Measurements from ENCODE around the gene ANXA3.
"Not testable (repeated sequence)": the region's sequence is repeated elsewhere in the genome, so short reads cannot be mapped to it uniquely, and the experiment has no call there.

Gene ANXA3, protein sequence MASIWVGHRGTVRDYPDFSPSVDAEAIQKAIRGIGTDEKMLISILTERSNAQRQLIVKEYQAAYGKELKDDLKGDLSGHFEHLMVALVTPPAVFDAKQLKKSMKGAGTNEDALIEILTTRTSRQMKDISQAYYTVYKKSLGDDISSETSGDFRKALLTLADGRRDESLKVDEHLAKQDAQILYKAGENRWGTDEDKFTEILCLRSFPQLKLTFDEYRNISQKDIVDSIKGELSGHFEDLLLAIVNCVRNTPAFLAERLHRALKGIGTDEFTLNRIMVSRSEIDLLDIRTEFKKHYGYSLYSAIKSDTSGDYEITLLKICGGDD

DNA sequence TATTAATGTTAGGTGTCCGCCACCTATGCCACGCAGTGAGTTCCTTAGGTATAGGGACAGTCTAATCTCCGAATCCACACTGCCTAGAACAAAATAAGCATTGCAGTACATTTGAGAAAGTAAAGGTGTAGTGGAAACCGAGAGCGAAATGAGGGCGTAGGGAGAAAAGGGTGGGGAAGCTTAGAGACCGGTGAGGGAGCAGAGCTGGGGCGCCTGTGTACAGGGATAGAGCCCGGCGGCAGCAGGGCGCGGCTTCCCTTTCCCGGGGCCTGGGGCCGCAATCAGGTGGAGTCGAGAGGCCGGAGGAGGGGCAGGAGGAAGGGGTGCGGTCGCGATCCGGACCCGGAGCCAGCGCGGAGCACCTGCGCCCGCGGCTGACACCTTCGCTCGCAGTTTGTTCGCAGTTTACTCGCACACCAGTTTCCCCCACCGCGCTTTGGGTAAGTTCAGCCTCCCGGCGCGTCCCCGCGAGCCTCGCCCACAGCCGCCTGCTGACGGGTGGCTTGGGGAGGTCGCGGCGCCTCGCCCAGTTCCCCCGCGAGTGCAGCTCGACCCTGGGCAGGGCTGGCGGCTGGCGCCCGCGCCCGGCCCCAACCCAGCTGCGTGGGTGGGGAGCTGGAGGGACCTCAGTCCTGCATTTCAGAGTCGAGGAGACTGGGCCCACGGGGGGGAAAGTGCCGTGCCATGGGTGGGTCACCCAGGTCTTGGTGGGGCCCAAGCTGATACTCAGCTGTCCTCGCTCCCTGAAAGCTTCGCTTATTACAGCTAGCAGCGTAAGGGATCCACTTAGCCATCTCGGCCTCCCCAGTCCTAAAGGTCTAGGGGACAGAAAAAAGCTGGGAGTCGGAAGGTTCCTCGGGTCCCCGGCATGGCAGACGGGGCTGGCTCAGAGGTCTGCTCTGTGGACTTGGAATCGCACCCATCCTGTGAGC lies at the start of gene ANXA3:
TSS of gene ANXA3 (plus strand) at position 351 of the 932 bp plus-strand sequence. CDS start 2,704 bp downstream, outside the sequence.
- DNase-seq = no peak

DNA sequence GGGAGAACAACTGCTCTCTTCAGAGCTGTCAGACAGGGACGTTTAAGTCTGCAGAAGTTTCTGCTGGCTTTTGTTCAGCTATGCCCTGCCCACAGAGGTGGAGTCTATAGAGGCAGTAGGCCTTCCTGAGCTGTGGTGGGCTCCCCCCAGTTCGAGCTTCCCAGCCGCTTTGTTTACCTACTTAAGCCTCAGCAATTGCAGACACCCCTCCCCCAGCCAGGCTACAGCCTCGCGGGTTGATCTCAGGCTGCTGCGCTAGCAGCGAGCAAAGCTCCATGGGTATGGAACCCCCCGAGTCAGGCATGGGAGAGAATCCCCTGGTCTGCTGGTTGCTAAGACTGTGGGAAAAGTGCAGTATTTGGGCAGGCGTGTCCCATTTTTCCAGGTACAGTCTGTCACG lies 45.3 kb upstream of the ANXA3 start:
- DNase-seq = not testable (repeated sequence)

DNA sequence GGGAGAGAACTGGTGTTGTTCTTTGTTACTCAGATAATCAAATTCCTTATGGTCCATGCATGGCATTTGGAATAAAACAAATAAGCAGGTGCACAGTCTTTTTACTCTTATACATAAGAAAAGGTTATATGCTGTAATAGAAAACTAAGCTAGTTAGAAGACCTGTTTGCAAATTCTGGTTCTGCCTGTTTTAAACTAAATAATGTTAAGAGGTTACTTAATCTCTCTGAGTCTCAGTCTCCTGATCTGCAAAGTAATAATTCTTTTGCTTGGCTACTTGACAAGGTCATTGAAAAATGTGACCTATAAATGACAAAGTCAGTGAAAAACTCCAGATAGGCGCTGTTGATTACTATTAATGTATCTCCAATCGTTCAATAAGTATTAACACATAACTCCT lies 42.5 kb upstream of the ANXA3 start:
- DNase-seq = no peak

DNA sequence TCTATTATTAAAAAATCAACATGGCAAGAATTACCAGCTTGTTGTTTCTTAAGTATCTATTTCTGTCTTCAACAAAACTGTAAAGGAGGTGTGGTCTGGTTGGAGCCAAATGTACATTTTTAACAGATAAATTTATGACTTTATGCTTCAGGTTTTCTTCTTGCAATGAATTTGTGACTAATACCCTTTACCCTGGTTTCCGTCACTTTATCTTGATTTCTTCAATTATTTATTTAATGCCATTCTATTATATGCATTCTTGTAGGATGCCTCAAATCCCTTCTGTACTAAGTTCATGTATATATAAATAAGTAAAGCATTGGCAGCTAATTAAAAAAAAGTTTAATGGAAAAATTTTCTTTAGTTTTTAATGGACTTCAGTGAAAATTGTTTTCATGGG lies 41.5 kb upstream of the ANXA3 start:
- DNase-seq = no peak

DNA sequence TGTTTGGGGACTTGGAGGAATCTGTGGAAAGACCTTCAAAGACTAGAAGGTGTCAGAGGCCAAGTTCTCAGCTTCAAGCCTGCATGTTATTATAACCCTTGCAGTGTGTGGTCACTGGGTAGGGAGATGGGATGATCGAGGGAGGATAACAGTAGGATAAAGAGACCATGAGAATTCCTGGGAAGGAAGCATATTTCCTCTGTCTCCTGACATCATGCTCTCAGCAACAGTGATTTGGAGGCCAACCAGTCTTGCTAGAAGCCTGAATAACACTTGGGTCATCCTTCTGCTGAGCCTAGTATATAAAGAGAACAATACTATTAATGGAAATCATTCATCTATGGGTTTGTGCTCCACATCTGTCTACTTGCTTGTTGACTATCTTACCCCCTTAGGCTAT lies 40.9 kb upstream of the ANXA3 start:
- no peak for DNase-seq

DNA sequence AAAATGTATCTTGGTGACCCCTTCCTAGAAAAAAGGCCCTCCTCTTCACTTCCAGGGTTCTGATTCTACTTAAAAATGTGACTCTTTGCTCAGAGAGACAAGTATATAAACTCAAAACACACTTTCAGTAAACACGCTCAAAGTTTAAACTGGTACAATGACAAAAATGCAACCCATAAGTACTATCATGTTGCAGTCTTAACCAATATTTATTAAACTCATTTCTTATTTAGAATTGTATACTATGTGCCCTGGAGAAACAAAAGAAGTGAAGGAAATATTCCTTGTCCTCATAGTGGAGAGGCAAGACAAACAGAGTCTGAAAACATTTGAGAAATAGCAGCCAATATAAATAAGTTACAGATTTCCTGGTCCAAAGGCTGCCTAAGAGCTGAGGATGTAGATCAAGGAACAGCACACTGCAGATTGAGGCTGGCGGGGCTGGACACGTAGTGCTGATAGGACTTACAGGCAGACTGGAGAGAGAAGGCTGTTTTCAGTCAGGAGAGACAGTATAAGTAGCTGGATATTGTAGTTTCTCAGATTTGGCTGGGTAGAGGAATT lies 39.1 kb upstream of the ANXA3 start:
- DNase-seq = no peak

DNA sequence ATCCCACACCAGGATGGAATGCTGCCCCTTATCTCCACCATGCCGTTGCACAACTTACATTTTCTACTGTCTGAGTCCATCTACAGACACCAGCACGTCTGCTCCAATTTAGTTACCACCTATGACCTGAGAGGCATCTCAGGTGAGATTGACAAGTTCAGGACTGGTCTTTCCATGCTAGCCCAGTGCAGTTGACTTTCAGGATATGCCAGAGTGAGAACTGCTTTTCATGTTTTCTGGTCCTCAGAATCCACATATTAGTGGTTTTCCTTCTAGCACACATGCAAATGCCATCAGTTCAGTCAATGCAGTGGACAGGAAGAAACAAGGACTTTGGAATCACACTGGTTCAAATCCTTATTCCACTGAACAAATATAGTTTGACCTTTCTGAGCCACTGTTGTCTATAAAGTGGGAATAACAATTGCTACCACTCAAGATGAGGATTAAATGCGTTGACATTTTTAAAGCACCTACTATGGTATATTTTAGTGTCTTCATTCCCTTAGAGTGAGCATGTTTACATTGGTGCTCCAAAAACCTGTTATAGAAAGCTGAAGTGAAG lies 38.1 kb upstream of the ANXA3 start:
- no peak for DNase-seq

DNA sequence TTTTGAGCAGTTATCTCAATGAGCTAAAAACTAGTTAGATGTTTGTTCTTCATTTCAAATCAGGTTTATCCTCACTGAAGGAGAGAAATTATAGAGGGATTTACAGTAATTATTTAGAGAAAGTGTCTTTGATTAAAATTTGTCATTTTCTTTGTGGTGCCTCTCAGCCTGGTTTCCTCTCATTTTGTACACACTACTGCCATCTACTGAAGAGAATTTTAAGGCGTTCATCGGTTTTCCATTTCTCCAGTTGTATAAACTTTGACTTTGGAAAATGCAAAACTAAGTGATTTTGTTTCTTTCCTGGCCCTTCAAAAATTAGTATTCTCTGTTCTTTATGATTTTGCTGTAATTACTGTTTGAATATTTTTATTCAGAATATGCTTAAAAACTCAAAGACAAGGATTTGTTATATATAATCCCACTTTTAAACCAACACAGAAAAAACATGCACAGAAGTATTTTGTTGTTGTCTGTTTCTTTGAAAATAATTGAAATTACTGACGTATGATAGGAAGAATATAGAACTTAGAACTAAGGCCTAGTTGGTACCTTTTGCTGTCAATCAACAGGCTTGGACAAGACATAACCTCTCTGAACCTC lies 34.4 kb upstream of the ANXA3 start:
- no peak for DNase-seq

DNA sequence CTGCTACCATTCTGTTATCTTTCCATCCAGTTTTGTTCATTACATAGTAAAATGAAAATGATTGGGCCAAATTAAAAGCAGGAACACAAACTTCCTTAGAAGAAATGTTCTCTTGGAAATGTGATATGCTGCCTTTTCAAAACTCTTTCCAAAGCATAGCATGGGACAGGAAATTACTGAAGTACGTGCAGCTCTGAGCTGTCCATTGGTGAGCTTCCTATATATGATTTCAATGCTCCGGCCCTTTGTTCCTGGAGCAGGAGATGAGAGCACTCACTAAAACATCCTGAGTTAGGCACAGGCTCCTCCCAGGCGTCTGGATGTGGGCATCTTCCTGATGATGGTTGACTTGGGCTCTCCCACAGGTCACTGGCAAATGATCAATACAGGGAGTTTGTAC lies 33.0 kb upstream of the ANXA3 start:
- DNase-seq = no peak

DNA sequence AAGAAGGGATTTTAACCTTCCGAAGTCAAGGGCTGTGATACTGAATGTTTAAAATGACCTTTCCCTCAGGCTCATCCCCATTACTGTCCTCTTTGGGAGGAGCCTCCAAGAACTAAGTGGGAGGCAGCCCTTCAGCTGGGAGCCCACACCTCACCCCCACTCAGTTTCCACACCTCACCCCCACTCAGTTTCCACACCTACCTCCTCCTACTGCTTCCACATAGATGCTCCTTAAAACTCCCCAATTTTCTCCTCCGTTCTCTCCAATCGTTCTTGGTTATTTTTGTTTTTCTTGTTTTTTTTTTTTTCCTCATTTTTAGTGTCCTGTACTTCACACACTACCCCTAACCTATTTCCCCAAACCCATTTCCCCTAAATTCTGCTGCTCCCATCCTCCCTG lies 31.6 kb upstream of the ANXA3 start:
- no peak for DNase-seq

DNA sequence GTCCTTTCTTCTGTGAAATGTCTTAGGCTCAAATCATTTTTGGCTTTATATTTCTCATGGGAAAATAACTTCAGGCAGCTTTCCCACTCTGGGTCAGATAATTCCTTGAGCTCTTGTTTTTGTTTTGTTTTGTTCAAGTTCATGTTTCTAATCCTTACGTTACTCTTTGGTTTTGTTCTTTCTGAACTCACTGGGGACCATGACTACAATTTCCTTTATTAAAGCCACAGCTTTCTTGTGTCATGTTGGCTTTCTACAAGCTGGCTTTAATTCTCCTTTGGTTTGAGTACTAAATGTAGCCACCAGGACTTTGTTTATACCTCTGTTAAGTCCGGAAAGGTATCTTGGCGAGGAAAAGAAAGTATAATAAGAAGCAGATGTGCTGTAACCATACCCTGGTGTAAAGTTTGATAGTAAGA lies 30.8 kb upstream of the ANXA3 start:
- DNase-seq = no peak

DNA sequence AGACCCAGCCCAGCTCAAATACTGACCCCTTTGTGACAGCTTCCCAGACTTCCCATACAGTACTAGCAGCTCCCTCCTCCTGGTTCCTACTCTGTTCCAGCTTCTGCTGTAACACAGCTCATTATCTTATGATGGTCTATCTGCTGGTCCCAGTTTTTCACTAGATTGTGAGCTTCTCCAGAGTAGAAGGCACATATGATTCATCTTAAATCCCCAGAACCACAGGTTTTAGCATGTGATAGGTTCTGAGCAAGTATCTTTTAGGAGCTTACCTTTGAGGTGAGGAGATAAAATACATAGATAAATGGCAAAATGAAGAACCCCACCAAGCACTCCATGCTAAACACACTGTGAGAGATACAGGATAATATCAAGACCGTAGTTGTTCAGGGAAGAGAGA lies 27.6 kb upstream of the ANXA3 start:
- no peak for DNase-seq

DNA sequence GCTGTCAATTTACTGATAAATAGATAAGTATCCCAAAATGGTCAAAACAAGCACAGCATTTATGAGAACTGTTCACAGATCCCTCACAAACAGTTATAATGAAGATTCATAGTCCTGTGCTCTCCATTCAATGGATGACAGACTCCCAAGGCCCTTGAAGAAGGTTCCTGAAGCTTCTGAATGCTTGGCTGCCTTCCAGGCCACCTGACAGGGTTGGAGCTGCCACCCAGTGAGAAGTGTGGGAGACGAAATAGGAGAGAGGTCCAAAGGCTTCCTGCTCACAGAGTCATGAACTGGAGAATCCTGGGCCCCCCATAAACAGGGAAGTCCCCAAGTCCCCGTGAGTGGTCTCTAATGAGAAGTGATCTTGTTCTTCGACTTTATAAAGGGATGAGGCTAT lies 26.0 kb upstream of the ANXA3 start:
- no peak for DNase-seq

DNA sequence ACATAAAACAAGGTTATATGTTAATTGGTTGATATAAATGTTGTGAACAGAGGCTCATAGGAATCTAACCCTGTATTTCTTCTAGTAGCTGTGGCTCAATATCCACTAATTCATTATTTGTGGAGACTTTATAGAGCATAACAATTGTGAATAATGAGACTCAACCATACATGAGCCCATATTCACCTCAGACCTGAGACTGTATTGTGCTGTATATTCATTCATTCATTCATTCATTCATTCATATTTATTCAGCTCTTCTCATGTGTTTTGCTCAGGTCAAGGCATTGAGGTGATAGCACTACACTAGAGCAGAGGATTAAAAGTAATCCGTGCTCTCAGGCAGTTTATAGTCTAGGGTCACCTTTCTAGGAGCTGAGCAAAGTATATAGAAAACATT lies 24.5 kb upstream of the ANXA3 start:
- DNase-seq = no peak

DNA sequence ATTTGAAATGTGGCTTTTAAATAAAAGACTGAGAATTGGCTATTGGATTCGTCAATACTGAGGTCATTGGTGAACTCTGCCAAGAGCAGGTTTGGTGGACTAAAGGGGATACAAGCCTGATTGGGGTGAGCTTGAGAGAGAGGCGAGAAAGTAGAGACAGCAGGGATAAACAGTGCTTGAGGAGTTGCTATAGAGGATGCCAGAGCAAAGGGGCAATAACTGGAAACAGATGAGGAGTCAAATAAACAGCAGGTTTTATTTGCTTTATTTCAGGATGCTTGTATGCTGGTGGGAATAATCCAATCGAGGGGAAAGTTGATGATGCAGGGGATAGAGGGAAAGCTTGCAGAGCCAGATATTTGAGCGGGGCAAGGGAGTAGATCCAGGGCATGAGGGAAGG lies 24.0 kb upstream of the ANXA3 start:
- DNase-seq = no peak

DNA sequence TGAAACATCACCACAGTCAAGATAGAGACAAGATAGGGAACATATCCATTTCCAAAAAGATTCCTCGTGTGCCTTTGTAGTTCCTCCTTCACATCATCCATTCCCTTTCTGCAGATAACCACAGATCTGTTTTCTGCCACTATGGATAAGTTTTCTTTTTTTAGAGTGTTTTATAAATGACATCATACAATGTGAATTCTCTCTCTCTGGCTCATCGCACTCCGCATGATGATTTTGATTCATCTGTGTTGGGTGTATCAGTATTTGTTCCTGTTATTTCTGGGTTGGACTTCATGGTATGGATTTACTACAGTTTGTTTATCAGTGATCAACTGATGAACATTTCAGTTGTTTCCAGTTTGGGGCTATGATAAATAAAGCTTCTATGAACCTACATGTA lies 23.2 kb upstream of the ANXA3 start:
- no peak for DNase-seq

DNA sequence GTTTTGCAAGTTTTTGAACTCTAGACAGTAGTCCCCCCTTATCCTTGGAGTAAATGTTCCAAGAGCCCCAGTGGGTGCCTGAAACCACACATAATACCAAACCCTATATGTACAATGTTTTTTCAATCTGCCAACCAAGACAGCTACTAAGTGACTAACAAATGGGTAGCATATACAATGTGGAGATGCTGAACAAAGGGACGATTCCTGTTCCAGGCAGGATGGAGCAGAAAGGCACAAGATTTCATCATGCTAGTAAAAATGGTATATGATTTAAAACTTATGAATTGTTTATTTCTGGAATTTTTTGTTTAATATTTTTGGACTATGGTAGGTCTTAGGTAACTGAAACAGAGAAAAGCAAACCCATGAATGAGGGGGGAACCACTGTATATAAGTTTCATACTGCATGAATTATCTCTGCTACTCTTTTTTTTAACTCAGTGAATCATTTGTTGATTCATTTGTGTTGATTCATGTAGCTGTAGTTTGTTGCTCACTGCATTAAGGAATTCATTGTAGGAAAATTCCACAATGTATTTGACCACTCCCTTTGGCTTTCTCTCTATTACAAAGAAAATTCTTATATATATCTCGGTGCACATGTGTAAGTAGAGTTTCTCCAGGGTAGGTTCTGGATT lies 21.9 kb upstream of the ANXA3 start:
- no peak for DNase-seq

DNA sequence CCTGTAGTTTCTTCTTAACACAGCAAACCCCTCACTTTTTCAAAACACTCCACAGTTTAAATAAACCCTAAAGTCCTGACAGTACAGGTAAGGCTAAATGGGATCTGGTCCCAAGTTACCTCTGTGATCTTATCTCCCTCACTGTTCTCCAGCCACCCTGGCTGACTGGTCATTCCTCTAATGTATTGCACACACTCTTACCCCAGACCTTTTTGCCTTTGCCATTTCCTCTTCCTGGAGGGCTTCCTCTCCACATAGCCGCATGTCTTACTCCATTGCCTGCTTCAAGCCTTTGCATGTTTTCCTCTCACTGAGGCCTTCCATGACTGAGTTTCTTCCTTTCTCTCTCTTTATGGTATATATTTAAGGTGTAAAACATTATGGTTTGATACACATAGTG lies 19.5 kb upstream of the ANXA3 start:
- no peak for DNase-seq

DNA sequence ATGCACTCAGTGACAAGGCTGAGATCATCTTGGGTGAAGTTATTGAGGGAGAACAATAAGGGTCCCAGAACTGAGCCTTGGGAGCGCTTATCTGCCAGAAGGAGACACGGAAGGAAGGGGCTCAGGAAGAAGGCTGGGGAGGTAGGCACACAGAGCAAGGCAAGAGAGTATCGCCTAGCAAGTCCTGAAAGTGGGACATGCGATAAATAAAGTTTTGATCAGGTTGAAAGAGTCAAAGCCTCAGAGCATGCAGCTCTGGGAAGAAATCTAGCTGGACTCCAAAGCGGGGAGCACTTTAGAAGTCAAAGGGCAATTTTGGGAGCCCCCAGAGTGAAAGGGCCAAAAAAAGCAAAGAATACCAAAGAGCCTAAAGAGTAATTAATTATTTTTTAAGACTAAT lies 17.7 kb upstream of the ANXA3 start:
- DNase-seq = no peak

DNA sequence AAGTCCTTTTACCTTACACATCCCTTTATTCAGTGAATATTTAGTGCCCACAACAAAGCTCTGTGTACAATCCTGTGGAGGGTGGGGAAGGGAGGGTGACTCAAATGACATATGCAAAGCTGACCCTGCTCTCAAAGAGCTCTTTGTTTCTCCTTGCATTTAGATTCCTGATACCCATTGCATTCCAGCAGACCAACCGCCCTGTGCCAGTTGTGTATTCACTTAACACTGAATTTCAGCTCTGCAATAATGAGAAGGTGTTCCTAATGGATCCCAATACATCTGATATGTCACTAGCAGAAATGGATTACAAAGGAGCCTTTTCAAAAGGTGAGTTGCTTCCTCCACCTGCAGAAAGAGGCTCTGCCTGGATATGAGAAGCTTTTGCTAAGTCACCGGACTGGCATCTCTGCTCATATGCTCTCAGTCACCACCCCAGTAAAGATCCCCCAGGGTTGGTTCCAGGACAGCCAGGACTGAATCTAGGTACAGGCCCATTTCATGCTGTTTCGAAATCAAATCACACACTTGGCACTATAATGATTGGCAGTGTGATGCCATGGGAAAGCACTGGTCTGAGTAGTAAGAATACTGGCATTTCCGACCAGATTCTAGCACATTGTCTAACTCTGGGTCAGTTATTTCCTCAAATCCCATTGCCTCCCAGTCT lies 17.1 kb upstream of the ANXA3 start:
- no peak for DNase-seq

DNA sequence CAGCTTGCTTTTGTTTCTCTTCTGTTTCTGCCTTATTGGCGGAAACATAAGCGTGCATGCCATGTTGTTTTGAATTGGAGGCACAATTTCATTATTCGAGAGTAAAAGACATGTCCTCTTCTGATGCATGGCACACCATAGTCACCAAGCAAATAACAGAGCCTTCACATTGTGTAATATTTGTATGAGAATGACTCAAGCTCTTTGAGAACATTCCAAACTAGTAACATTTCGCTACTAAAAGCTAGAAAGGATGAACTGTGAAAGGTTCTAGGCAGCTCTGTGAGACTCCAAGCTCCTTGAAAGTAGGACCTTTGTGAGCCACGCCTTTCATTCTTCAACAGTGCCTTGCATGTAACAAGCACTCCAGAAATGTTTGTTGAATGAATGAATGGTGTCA lies 9.2 kb upstream of the ANXA3 start:
- no peak for DNase-seq

Data from activated CD4-positive, CD25-positive, alpha-beta regulatory T cell treated with anti-CD3 and anti-CD28 coated beads, Interleukin-2, amount 50 U/mL, for 72 hours (primary cell).